Breast epithelium (tissue), 4 donors: ENCODE measurements around the gene CCDC172. TPM values are rescaled to one million over a fixed set of nuclear protein-coding genes. Genes with fewer than 3 reads are reported as not detected.

ENCODE experiments used
- DNase-seq, 2 donors: peaks; one replicate each; pipeline ENCODE4 v3.0.0-alpha.2; 2019; ENCODE audit warnings: low spot score in 2 of 2
- H3K27ac ChIP-seq, 2 donors: fragments of 200-600 bp; sonication (generic) in 1 of 2; one replicate each; pipeline ENCODE4 v1.5.1; 2016 to 2019; ENCODE audit warnings: mild to moderate bottlenecking in 1 of 2
- H3K27me3 ChIP-seq, 2 donors: fragments of 200-600 bp; sonication (generic) in 1 of 2; one replicate each; pipeline versions ENCODE4 v1.5.1 to v1.6.0; 2017 to 2019; ENCODE audit warnings: control low read depth in 1 of 2, mild to moderate bottlenecking in 1 of 2
- H3K36me3 ChIP-seq: fragments of 200-600 bp; one replicate; pipeline ENCODE4 v1.5.1; 2019
- H3K4me1 ChIP-seq, 2 donors: fragments of 200-600 bp; sonication (generic); one replicate each; pipeline ENCODE4 v1.5.1; 2016 to 2019; ENCODE audit warnings: control low read depth in 1 of 2
- H3K4me3 ChIP-seq, 3 donors: fragments of 200-600 bp; sonication (generic); 1 replicate in 2 of 3; 2 replicates in 1 of 3; pipeline ENCODE4 v1.5.1; 2016 to 2019; ENCODE audit warnings: mild to moderate bottlenecking in 3 of 3, moderate library complexity in 2 of 3
- H3K9me3 ChIP-seq, 2 donors: fragments of 200-600 bp; sonication (generic) in 1 of 2; one replicate each; pipeline ENCODE4 v1.5.1; 2016 to 2019; ENCODE audit warnings: control low read depth in 1 of 2
- CTCF ChIP-seq, 3 donors: fragments of 450-650 bp; IDR thresholded peaks; one replicate each; pipeline ENCODE4 v1.5.1; 2016 to 2017; ENCODE audit warnings: antibody characterized with exemption in 3 of 3, mild to moderate bottlenecking in 3 of 3, moderate library complexity in 3 of 3
- POLR2A ChIP-seq: fragments of 450-650 bp; IDR thresholded peaks from one replicate; pipeline ENCODE4 v1.6.1; 2016; ENCODE audit warnings: antibody characterized with exemption, mild to moderate bottlenecking, moderate library complexity
- POLR2AphosphoS5 ChIP-seq, 3 donors: sonication (generic); formaldehyde crosslinking; IDR thresholded peaks; one replicate each; pipeline ENCODE4 v1.6.1; 2017; ENCODE audit warnings: antibody characterized with exemption in 3 of 3
- intact Hi-C: fragments of 100-400 bp; cut with DNase I; formaldehyde crosslinking; loops from one replicate; pipeline ENCODE4 v1.15.1; 2023; ENCODE audit warnings: low total_unique reads
- total RNA-seq, 3 donors: library from RNA; depleted of rRNA; stranded (reverse); fragments of >200 nt; gene quantifications; one replicate each; pipeline ENCODE4 v1.1.0, GENCODE V29; 2016

The CCDC172 gene
- total RNA-seq, 3 donors from 2014 or later, result not detected

GRCh38 chr10:116408719-116409118, 84.5 kb downstream of the CCDC172 start:
- Histone ChIP-seq H3K27me3 (no peaks in the 10 kb centered on the region), H3K4me3 (no peak overlapping the region), H3K27ac (no peak overlapping the region), H3K4me1 (no peaks in the 10 kb centered on the region), H3K9me3 (no peaks in the 10 kb centered on the region), H3K36me3 (no peaks in the 10 kb centered on the region)
- DNase-seq, result no peak
- TF ChIP-seq POLR2A (no peak), CTCF (IDR thresholded peaks at IDR 0.05) (no peak), POLR2AphosphoS5 (IDR thresholded peaks at IDR 0.05) (no peak)
- intact Hi-C loops, result no loop called here

GRCh38 chr10:116410351-116410750, 86.1 kb downstream of the CCDC172 start:
- H3K27ac ChIP-seq, result no peak overlapping the region
- H3K27me3 ChIP-seq, result no peaks in the 10 kb centered on the region
- H3K9me3 ChIP-seq, result no peaks in the 10 kb centered on the region
- H3K4me3 ChIP-seq, result no peak overlapping the region
- no peak for DNase-seq
- H3K4me1 ChIP-seq, result no peaks in the 10 kb centered on the region
- intact Hi-C loops, result no loop called here
- no peaks in the 10 kb centered on the region for H3K36me3 ChIP-seq
- TF ChIP-seq CTCF (IDR thresholded peaks at IDR 0.05) (no peak), POLR2AphosphoS5 (IDR thresholded peaks at IDR 0.05) (no peak), POLR2A (no peak)

GRCh38 chr10:116417821-116418220, 93.6 kb downstream of the CCDC172 start:
- Histone ChIP-seq H3K27me3 (no peaks in the 10 kb centered on the region), H3K36me3 (no peaks in the 10 kb centered on the region), H3K4me1 (no peaks in the 10 kb centered on the region), H3K27ac (no peak overlapping the region), H3K4me3 (no peak overlapping the region), H3K9me3 (no peaks in the 10 kb centered on the region)
- TF ChIP-seq POLR2A (no peak), CTCF (IDR thresholded peaks at IDR 0.05) (no peak), POLR2AphosphoS5 (IDR thresholded peaks at IDR 0.05) (no peak)
- no peak for DNase-seq
- intact Hi-C loops, result no loop called here

GRCh38 chr10:116418389-116418788, 94.1 kb downstream of the CCDC172 start:
- Histone ChIP-seq H3K36me3 (no peaks in the 10 kb centered on the region), H3K4me1 (no peaks in the 10 kb centered on the region), H3K27me3 (no peaks in the 10 kb centered on the region), H3K27ac (no peak overlapping the region), H3K4me3 (no peak overlapping the region), H3K9me3 (no peaks in the 10 kb centered on the region)
- TF ChIP-seq POLR2A, result no peak
- TF ChIP-seq POLR2AphosphoS5 (IDR thresholded peaks at IDR 0.05), result no peak
- no peak for TF ChIP-seq CTCF (IDR thresholded peaks at IDR 0.05)
- intact Hi-C loops, result no loop called here
- no peak for DNase-seq

GRCh38 chr10:116421815-116422214, 97.6 kb downstream of the CCDC172 start:
- Histone ChIP-seq H3K36me3 (no peaks in the 10 kb centered on the region), H3K4me3 (no peak overlapping the region), H3K9me3 (no peaks in the 10 kb centered on the region), H3K27ac (no peak overlapping the region), H3K27me3 (no peaks in the 10 kb centered on the region), H3K4me1 (no peaks in the 10 kb centered on the region)
- intact Hi-C loops, result no loop called here
- TF ChIP-seq CTCF (IDR thresholded peaks at IDR 0.05) (no peak), POLR2A (no peak), POLR2AphosphoS5 (IDR thresholded peaks at IDR 0.05) (no peak)
- DNase-seq, result no peak
